ENCODE results near the gene ITGB5.
A peak's percentile ranks its signal among the peaks of the same experiment; 100 is the strongest.
"Not testable (repeated sequence)": the region's sequence is repeated elsewhere in the genome, so short reads cannot be mapped to it uniquely, and the experiment has no call there.

The ITGB5 gene

DNA sequence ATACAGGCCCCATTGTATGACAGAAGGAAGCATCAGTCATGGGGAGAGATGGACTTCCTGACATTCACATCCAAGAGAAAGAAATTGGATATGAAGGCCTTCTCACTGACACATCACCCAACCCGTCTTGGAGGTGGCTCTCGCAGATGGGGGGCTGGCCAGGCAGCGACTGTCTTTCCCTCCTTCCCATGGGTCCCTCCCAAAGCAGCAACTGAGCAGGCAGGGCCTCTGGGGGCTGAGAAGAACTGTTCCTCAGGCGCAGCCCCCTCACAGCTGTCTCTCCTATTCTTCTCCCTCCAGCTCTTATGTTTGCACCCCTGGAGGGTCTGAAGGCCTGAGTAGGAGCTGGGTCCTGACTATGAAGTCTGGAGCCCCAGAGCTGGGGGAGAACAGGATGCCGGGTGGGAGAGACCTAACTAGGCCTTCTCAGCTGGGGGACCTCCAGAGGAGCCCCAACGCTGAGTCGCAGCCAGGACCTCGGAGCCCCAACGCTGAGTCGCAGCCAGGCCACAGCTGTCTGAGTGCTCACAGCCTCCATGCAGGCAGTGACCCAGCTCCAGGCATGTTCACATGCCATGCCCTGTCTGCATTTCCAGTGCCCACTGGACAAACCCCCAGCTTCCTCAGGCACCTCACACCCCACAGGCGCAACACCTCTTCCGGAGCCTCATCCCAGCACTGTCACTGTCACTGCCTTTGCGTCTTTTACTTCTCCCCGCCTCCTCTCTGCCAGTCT, 127.3 kb downstream of the ITGB5 start:
- no peak overlapping the region for H3K27ac ChIP-seq (ENCODE audit: poor library complexity, severe bottlenecking)

DNA sequence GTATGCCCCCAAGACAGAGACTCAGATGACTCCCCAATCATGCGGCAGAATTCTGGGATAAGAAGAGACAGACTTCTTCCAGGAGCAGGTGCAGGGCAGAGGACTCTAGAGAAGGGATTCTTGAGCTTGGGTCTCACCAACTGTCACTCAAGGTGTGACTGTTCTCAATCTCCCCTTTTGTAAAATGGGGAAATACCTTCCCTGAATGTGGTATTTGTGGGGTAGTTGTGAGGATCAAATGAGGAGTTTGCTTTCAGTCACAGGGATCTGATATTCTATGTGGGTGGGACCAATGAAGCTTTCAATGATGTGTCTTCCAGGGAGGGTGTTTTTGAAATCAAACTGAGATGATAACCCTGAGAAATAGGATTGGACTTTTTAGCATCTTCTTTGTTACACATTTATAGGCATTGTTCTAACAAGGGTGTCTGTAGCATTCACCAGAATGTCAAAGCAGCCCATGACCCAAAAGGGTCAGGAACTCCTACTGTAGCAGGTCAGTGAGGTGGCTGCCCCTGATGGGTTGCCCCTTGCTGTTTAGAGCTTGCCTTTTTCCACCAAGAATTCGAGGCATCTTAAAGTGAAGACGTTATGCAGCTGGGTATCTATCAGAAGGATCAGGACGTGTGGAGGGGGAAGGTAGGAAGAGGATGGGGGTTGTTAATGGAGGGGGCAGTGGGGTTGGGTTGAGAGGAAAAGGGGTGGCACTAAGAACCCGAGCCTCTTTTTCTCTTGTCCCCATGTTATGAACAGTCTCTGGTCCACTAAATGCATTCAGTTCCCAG, 128.1 kb downstream of the ITGB5 start:
- H3K4me1 ChIP-seq (ENCODE audit: insufficient read depth, poor library complexity, severe bottlenecking): no peaks in the 10 kb centered on the region
- H3K27ac ChIP-seq (ENCODE audit: poor library complexity, severe bottlenecking): no peak overlapping the region
- TF ChIP-seq, protein P1, sequence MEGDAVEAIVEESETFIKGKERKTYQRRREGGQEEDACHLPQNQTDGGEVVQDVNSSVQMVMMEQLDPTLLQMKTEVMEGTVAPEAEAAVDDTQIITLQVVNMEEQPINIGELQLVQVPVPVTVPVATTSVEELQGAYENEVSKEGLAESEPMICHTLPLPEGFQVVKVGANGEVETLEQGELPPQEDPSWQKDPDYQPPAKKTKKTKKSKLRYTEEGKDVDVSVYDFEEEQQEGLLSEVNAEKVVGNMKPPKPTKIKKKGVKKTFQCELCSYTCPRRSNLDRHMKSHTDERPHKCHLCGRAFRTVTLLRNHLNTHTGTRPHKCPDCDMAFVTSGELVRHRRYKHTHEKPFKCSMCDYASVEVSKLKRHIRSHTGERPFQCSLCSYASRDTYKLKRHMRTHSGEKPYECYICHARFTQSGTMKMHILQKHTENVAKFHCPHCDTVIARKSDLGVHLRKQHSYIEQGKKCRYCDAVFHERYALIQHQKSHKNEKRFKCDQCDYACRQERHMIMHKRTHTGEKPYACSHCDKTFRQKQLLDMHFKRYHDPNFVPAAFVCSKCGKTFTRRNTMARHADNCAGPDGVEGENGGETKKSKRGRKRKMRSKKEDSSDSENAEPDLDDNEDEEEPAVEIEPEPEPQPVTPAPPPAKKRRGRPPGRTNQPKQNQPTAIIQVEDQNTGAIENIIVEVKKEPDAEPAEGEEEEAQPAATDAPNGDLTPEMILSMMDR (IDR thresholded peaks at IDR 0.05; ENCODE audit: poor library complexity, severe bottlenecking): no peak
- no peaks in the 10 kb centered on the region for H3K36me3 ChIP-seq (ENCODE audit: low read depth)
- H3K4me3 ChIP-seq (ENCODE audit: severe bottlenecking): no peak overlapping the region
- no peaks in the 10 kb centered on the region for H3K27me3 ChIP-seq (ENCODE audit: insufficient read depth, poor library complexity, severe bottlenecking)
- DNase-seq (ENCODE audit: low spot score): no peak
- no peaks in the 10 kb centered on the region for H3K9me3 ChIP-seq (ENCODE audit: severe bottlenecking)
- ATAC-seq (ENCODE audit: low read depth): no peak

More for the DNA sequence above, 127.3 kb downstream of the ITGB5 start:
- no peaks in the 10 kb centered on the region for H3K9me3 ChIP-seq (ENCODE audit: severe bottlenecking)
- no peak for DNase-seq (ENCODE audit: low spot score)
- H3K4me1 ChIP-seq (ENCODE audit: insufficient read depth, poor library complexity, severe bottlenecking): no peaks in the 10 kb centered on the region
- H3K27me3 ChIP-seq (ENCODE audit: insufficient read depth, poor library complexity, severe bottlenecking): no peaks in the 10 kb centered on the region
- 0 out of 2 replicates have a peak, but pooled peaks cover 2% of the 10 kb centered on the region for H3K36me3 ChIP-seq (ENCODE audit: low read depth)
- no peak overlapping the region for H3K4me3 ChIP-seq (ENCODE audit: severe bottlenecking)
- TF ChIP-seq, protein P1 (IDR thresholded peaks at IDR 0.05; ENCODE audit: poor library complexity, severe bottlenecking): no peak
- peak; percentile 26; the same call in 1 of the 3 replicates for ATAC-seq (ENCODE audit: low read depth)

DNA sequence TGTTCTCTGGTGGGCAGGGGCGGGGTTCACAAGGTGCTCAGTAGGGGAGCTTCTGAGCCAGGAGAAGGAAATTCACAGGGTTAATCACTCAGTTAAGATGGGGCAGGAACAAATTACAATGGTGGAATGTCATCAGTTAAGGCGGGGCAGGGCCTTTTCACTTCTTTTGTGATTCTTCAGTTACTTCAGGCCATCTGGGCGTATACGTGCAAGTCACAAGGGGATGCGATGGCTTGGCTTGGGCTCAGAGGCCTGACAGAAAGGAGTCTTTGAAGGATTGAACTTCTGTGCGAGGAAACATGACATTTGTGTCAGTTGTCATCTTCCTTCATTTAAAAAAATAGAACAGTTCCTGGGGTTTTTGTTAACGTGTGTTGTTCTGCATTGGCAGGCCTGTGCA, 129.2 kb downstream of the ITGB5 start:
- H3K4me3 ChIP-seq (ENCODE audit: severe bottlenecking); H3K27ac ChIP-seq (ENCODE audit: poor library complexity, severe bottlenecking); H3K4me1 ChIP-seq (ENCODE audit: insufficient read depth, poor library complexity, severe bottlenecking); DNase-seq (ENCODE audit: low spot score); ATAC-seq (ENCODE audit: low read depth); H3K36me3 ChIP-seq (ENCODE audit: low read depth); H3K27me3 ChIP-seq (ENCODE audit: insufficient read depth, poor library complexity, severe bottlenecking); H3K9me3 ChIP-seq (ENCODE audit: severe bottlenecking): not testable (repeated sequence)

DNA sequence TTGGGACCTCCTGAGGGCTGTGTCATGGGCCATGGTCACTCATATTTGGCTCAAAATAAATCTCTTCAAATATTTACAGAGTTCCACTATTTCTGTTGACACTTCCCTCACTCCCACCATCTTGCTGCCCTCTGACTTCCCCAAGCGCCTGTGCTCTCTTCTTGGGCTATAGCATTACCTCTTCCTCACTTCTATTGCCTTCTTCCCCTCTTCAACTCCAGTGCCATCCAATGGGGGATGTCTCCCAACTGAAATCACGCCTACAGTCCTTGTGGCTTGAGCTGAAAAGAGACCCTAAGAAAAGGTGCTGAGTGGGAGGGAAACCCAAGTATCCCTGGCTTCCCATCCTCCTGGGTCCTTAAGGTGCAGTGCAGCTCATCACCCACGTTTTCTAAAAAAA, 135.1 kb downstream of the ITGB5 start:
- TF ChIP-seq, protein P1 (IDR thresholded peaks at IDR 0.05; ENCODE audit: poor library complexity, severe bottlenecking): no peak
- Histone ChIP-seq H3K9me3 (ENCODE audit: severe bottlenecking) (no peaks in the 10 kb centered on the region), H3K4me1 (ENCODE audit: insufficient read depth, poor library complexity, severe bottlenecking) (no peaks in the 10 kb centered on the region), H3K27ac (ENCODE audit: poor library complexity, severe bottlenecking) (no peak overlapping the region), H3K4me3 (ENCODE audit: severe bottlenecking) (no peak overlapping the region), H3K27me3 (ENCODE audit: insufficient read depth, poor library complexity, severe bottlenecking) (no peaks in the 10 kb centered on the region), H3K36me3 (ENCODE audit: low read depth) (no peaks in the 10 kb centered on the region)
- ATAC-seq (ENCODE audit: low read depth): no peak
- DNase-seq (ENCODE audit: low spot score): no peak

DNA sequence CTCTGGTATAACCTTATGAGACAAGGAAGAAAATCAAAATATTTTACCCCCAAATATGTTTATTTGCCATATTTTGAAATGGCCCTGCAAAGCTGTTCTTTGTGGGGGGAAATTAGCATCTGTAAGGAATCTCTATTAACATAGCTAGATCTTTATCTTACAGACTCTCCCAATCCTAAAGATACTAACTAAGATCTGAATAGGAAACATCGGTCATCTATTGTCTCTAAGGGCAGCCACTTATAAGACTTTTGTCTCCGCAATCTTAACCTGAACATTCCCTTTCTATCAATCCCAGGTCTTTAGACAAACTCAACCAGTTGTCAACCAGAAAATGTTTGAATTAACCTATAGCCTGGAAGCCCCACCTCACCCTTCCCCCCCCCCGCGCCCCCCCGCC, 135.7 kb downstream of the ITGB5 start:
- no peaks in the 10 kb centered on the region for H3K27me3 ChIP-seq (ENCODE audit: insufficient read depth, poor library complexity, severe bottlenecking)
- no peaks in the 10 kb centered on the region for H3K4me1 ChIP-seq (ENCODE audit: insufficient read depth, poor library complexity, severe bottlenecking)
- ATAC-seq (ENCODE audit: low read depth) (no peak), DNase-seq (ENCODE audit: low spot score) (no peak)
- H3K27ac ChIP-seq (ENCODE audit: poor library complexity, severe bottlenecking): no peak overlapping the region
- H3K36me3 ChIP-seq (ENCODE audit: low read depth): no peaks in the 10 kb centered on the region
- H3K9me3 ChIP-seq (ENCODE audit: severe bottlenecking): no peaks in the 10 kb centered on the region
- TF ChIP-seq, protein P1 (IDR thresholded peaks at IDR 0.05; ENCODE audit: poor library complexity, severe bottlenecking): no peak
- H3K4me3 ChIP-seq (ENCODE audit: severe bottlenecking): no peak overlapping the region

DNA sequence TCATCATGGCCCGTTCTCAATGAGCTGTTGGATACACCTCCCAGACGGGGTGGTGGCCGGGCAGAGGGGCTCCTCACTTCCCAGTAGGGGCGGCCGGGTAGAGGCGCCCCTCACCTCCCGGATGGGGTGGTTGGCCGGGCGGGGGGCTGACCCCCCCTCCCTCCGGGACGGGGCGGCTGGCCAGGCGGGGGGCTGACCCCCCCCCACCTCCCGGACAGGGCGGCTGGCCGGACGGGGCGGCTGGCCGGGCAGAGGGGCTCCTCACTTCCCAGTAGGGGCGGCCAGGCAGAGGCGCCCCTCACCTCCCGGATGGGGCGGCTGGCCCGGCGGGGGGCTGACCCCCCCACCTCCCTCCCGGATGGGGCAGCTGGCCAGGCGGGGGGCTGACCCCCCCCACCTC, 137.3 kb downstream of the ITGB5 start:
- not testable (repeated sequence) for H3K27me3 ChIP-seq (ENCODE audit: insufficient read depth, poor library complexity, severe bottlenecking); DNase-seq (ENCODE audit: low spot score); H3K4me3 ChIP-seq (ENCODE audit: severe bottlenecking); H3K4me1 ChIP-seq (ENCODE audit: insufficient read depth, poor library complexity, severe bottlenecking); H3K27ac ChIP-seq (ENCODE audit: poor library complexity, severe bottlenecking); ATAC-seq (ENCODE audit: low read depth); H3K36me3 ChIP-seq (ENCODE audit: low read depth); H3K9me3 ChIP-seq (ENCODE audit: severe bottlenecking)
